Measurements from ENCODE around the gene WNT11.

The WNT11 gene

GRCh38 chr11:76141901-76142588 is 64.3 kb downstream of the WNT11 start:
- no peak for DNase-seq

GRCh38 chr11:76140912-76141574 is 65.3 kb downstream of the WNT11 start:
- Histone ChIP-seq H3K36me3 (0 out of 2 replicates have a peak, but pooled peaks cover 4% of the 10 kb centered on the region), H3K27me3 (no peaks in the 10 kb centered on the region), H3K9me3 (no peaks in the 10 kb centered on the region), H3K4me1 (0 out of 2 replicates have a peak, but pooled peaks cover 5% of the 10 kb centered on the region), H3K4me3 (ENCODE audit: low read depth, low read length) (no peak overlapping the region)
- no peak for TF ChIP-seq CTCF (IDR thresholded peaks at IDR 0.05; ENCODE audit: low read depth, low read length)
- no peak for DNase-seq

More at GRCh38 chr11:76141901-76142588, 64.3 kb downstream of the WNT11 start:
- H3K9me3 ChIP-seq = no peaks in the 10 kb centered on the region
- H3K4me3 ChIP-seq (ENCODE audit: low read depth, low read length) = no peak overlapping the region
- 0 out of 2 replicates have a peak, but pooled peaks cover 5% of the 10 kb centered on the region for H3K4me1 ChIP-seq
- H3K36me3 ChIP-seq = 0 out of 2 replicates have a peak, but pooled peaks cover 4% of the 10 kb centered on the region
- H3K27me3 ChIP-seq = no peaks in the 10 kb centered on the region
- no peak for TF ChIP-seq CTCF (IDR thresholded peaks at IDR 0.05; ENCODE audit: low read depth, low read length)

GRCh38 chr11:76139314-76139713 is 67.0 kb downstream of the WNT11 start:
- DNase-seq = no peak
- no peak for TF ChIP-seq CTCF (IDR thresholded peaks at IDR 0.05; ENCODE audit: low read depth, low read length)
- H3K4me1 ChIP-seq = 0 out of 2 replicates have a peak, but pooled peaks cover 5% of the 10 kb centered on the region
- 0 out of 2 replicates have a peak, but pooled peaks cover 4% of the 10 kb centered on the region for H3K36me3 ChIP-seq
- no peaks in the 10 kb centered on the region for H3K27me3 ChIP-seq
- no peak overlapping the region for H3K4me3 ChIP-seq (ENCODE audit: low read depth, low read length)
- H3K9me3 ChIP-seq = no peaks in the 10 kb centered on the region

Measured in BE2C (cell line).